Hematopoietic multipotent progenitor cell treated with erythropoietin and hydrocortisone succinate and interleukin-3 and kit ligand, for 6 days (in vitro differentiated cells): Measurements from ENCODE around the gene MIER2.

Experiments
- DNase-seq: peaks from one replicate; pipeline ENCODE4 v3.0.0-alpha.2; 2015

Gene MIER2

GRCh38 chr19:306151-306900 is 38.3 kb downstream of the MIER2 start:
- DNase-seq: no peak

- no peak for DNase-seq
These were observed 39.1 kb downstream of the MIER2 start for GRCh38 chr19:305240-306150.

DNA sequence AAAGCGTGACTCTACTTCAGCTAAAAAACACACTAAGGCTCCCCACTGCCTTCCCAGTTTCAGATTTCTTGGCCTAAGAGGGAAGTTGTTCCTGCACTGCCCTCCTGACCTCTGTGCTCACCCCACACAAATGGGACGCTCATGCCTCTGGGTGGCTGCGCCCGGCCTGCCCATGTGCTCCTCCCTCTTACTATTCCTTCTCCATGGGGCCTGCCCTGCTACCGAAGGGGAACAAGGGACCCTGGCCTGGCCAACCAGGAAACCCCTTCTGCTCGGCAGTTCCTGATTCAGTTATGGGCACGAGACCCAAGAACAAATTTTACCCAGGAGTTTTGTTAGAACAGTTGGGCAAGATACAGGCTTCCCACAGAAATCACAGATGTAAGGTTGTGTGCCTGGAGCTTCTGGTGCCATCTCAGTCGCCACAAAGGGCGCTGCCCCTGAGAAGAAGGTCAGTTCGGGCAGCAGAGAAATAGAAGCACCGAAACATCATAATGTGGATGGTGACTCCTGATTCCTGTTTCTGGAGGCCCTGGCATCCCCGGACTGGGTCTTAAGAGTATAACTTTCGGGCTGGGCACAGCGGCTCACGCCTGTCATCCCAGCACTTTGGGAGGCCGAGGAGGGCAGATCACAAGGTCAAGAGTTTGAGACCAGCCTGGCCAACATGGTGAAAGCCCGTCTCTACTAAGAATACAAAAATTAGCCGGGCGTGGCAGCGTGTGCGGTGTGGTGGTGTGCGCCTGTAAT is 47.9 kb downstream of the MIER2 start:
- no peak for DNase-seq

- DNase-seq: no peak
These were observed 48.8 kb downstream of the MIER2 start for GRCh38 chr19:295687-296370.

DNA sequence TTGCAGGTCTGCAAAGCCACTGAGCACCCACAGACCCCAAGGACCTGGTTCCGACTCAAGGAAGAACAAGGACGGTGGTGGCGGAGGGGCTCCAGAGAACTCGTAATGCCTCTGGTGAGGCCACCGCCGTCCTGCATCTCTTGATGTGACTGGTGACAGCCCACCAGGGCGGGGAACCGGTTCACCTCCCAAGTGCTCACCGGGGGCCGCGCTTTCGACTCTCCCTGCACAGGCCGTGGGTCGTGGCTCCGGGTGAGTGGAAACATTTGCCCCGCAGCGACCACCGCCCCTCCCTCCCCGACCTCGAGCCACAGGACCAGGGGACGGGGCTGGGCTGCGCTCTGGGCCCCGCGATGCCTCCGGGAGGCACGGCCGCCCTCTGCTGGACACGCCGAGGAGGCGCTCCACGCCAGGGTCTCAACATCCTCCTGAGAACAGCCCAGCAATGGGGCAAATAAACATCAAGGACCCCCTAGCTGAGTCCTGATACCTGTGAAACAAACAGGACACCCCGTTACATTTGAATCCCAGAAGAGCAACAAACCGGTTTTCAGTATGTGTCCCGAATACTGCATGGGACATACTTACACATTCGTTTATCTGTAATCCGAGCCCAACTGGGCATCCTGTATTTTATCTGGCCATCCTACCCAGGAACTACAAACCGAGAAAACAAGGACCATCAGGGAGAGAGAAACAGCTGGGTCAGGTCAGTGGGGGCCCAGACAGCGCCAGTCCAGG is 49.5 kb downstream of the MIER2 start:
- DNase-seq: peak; percentile 47

DNA sequence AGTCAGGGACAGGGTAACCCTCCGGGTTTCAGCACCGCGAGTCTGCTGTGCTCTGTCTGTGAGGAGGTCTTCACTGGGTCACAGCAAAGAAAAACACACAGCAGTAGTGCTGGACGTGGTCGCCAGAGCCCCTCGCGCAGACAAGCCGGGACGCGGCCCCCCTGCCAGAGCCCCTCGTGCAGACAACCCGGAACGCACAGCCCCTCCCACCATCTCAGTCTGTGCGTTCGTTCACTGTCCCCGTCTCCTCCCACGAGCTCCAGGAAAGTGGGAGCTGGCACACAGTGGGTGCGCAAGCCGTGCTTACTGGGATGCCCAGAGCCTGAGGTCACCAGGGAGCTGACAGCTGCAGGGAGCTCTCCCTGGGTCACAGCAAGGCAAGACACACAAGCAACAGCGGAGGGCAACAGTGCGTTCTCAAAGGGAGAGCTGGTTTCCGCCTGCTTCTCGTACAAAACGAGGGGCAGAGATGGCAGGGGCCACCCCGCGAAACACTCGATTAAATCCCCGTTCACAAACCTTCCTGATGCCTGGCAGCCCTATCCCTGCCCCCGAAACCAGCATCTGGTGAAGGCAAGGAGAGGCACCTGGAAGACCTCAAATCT is 50.2 kb downstream of the MIER2 start:
- DNase-seq: no peak

DNA sequence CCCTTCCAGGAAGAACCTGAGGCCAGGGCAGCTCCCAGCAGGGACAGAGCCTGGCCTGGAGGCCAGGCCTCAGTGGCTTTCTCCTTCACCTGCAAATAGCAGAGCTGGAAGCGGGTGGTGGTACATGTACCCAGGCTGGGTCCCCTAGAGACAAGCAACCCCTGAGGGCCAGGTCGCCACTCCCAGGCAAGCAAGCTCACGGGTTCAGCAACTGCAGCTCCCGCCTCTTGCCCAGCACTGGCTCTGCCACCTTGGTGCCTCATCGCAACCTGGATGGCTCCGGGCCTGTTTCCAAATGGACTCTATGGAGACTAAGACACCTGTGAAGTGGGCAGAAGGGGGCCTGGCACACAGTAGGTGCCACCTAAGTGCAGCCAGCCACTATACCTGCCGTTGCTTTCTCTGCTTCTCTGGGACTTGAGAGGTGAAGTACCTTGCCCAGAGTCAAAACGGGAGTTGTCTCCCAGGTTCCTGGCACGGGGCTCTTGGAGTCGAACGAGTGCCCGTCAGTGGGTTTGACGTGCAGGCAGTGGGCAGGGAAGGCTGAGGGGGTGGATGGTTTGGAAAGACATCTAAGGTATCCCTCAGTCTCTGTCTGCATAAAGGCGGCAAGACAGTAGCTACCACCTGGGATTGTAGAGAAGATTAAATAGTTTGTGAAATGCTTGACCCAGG is 51.0 kb downstream of the MIER2 start:
- no peak for DNase-seq

GRCh38 chr19:292951-293350 is 51.6 kb downstream of the MIER2 start:
- no peak for DNase-seq

GRCh38 chr19:292281-292884 is 52.2 kb downstream of the MIER2 start:
- no peak for DNase-seq

DNA sequence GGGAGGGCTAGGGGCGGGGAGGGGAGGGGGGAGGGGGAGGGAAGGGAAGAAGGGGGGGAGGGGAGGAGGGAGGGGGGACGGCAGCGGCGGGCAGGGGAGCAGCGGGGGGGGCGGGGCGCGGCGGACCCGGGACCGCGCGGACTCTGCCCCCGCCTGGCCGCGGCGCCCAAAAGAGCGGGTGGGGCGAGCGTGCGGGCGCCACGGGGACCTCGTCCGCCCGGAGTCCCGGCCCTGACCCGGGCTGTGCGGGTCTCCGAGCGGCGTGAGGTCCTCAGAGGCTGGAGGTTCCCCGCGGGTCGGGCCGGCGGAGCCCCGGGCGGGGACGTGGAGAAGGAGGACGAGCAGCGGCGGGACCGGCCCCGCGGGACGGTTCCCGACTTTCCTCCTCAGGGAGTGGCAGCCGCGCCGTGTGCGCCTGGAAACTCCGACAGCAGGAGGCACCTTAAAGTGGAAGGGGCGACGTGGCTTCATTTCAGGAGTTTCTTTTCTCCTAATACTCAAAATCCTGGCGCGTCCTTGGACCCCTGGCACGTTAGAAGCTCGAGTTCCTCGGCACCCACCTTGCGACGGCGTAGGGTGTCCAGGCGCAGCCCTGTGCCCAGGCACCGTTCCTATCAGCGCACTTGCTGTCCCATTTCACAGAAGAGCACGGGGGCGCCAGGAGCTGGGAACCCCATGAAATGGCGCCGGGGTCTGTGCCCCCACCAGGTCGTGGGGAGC is 52.9 kb downstream of the MIER2 start:
- no peak for DNase-seq

DNA sequence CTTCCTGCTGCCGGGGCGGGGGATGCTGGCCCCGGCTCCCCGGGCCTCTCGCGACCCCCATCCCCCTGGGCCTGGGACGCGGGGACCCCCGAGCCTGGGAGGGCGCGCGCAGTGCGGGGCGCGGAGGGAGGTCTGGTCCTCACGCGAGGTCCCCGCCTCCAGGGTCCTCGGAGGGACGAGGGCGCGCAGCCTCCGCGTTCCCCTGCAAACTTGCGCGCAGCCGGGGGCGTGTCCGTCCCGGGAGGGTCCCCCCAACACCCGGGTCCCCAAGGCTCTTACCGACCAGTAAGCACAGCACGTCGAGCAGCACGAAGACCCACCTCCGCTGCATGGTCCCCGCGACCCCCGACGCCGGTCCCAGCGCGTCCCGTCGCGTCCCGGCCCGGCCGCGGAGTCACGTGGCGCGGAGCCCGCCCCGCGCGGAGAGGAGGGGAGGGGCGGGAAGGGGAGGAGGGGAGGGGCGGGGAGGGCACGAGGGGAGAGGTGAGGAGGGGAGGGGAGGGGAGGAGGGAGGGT is 53.5 kb downstream of the MIER2 start, which contains the start of gene PLPP2:
Gene PLPP2, minus strand, starts transcription at position 398 of the 516 bp plus-strand sequence. Its CDS starts 67 bp downstream, at position 331.
- no peak for DNase-seq

DNA sequence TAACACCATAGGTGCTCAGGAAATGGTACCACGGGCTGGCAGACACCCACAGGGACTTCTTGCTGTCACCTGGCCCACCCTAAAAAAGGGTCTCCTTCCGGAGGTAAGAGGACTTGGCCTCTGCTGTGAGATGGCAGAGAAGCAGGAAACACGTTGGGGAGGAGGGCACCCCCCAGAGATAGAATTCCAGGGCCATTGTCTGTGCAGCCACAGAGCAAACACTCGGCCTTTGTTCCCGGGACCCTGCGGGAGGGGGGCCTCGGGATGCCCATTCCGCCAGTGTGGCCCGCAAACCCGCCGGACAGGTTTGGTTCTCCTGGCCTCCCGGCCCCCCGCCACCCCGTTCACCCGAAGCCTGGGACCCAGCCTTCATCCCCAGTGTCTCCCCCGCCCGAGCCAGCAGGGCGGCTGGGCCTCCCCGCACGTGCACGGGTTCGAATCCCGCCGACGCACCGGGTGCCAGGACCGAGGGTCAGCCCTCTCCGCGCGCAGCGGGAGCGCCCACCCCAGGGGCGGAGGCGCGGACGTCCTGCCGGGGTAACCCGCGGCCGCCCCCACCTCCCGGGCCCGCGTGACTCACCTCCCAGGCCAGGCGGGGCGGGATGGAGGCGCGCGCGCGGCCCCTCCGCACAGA is 54.1 kb downstream of the MIER2 start:
- no peak for DNase-seq

GRCh38 chr19:289651-290371 is 54.8 kb downstream of the MIER2 start:
- peak; percentile 28 for DNase-seq

GRCh38 chr19:288911-289310 is 55.7 kb downstream of the MIER2 start:
- DNase-seq: no peak

DNA sequence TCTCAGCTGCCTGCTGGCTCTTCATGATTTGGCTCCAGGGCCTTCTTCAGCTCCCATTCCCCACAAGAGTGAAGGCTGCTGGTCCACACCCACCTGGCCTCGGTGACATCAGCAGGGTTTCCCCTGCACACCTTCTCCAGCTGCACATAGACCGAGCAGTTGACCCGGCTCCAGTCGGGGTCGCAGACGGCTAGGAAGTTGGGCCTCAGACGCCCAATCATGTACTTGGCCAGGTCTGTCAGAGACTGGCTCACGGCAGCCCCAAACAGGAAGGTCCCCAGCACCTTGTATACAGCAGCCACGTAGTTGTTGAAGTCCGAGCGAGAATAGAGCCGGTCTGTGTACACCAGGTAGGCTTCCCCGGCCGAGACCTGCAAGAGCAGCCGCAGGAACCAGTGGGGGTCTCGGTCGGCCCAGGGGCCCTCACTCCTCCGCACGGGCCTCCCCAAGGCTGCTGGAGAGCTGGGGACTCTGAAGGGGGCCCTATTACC is 57.2 kb downstream of the MIER2 start:
- DNase-seq: no peak

DNA sequence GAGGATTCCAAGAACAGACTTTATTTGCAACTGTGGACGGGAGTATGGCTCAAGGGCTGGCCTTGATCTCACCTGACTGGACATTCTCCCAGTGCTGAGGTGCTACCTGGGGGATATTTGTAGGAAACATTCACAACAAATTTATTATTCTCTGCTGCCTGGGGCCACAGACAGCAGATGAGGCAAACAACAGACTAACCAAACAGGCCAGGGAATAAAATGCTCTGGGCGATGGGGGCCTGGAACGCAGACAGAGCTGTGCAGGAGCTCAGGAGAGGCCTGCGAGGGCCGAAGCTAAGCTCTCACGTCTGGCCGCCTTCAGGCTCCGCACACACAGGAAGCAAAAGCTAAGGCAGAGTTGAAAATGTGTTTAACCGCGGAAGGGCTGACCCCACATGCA is 61.2 kb downstream of the MIER2 start:
- no peak for DNase-seq

DNA sequence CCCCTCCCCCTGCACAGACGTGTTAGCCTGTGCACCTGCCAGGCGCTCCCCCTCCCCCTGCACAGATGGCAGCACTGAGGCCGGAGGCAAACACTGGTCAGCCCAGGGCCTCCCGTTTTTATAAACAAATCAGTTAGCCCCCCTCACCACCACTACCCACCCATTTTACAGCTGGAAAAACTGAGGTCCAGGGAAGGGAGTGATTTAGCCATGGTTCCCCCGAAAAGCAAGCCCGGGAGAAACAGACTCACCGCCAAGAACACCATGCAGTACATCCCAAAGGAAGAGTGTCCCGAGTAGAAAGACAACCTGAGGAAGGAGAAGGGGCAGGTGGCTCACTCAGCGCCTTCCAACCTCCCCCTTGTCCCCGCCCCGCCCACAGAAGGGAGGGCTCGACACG is 62.1 kb downstream of the MIER2 start:
- DNase-seq: no peak

DNA sequence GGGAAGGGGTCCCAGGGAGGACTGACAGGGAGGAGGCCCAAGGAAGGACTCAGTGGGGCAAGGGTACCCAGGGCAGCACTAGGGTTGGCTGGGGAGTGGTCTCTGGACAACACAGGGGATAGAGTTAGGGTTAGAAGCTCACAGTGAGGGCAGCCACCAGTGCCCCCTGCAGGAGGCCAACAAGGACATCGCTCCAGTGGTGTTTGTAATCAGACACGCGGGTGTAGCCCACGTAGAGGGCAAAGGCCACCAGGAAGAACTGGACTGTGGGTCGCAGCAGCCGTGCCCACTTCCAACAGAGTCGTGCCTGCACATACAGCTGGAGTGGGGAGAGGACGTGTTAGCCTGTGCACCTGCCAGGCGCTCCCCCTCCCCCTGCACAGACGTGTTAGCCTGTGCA is 62.6 kb downstream of the MIER2 start:
- no peak for DNase-seq
